Fibroblast of the aortic adventitia (primary cell): ENCODE data around the gene IGF1R. TPM values are rescaled to one million over a fixed set of nuclear protein-coding genes. Genes with fewer than 3 reads are reported as not detected.

ENCODE experiments used
- DNase-seq: peaks from one replicate; pipeline ENCODE4 v3.0.0-alpha.2; 2010; ENCODE audit warnings: low read depth
- H3K4me3 ChIP-seq: 2 replicates; pipeline ENCODE4 v1.5.1; 2011; ENCODE audit warnings: low read depth, mild to moderate bottlenecking, control low read depth, low read length, moderate library complexity
- total RNA-seq: library from RNA; depleted of rRNA; stranded (reverse); fragments of >200 nt; gene quantifications from 2 replicates; pipeline ENCODE4 v1.2.3, GENCODE V29; 2012; ENCODE audit warnings: low replicate concordance
- TF ChIP-seq, protein P1 (sequence below): IDR thresholded peaks from 2 replicates; pipeline ENCODE4 v1.5.1; 2011; ENCODE audit warnings: mild to moderate bottlenecking, low read length, control low read depth, inconsistent platforms; ENCODE audit not compliant: insufficient read depth

Gene IGF1R
- total RNA-seq, 1 donor: 45.6 TPM

DNA sequence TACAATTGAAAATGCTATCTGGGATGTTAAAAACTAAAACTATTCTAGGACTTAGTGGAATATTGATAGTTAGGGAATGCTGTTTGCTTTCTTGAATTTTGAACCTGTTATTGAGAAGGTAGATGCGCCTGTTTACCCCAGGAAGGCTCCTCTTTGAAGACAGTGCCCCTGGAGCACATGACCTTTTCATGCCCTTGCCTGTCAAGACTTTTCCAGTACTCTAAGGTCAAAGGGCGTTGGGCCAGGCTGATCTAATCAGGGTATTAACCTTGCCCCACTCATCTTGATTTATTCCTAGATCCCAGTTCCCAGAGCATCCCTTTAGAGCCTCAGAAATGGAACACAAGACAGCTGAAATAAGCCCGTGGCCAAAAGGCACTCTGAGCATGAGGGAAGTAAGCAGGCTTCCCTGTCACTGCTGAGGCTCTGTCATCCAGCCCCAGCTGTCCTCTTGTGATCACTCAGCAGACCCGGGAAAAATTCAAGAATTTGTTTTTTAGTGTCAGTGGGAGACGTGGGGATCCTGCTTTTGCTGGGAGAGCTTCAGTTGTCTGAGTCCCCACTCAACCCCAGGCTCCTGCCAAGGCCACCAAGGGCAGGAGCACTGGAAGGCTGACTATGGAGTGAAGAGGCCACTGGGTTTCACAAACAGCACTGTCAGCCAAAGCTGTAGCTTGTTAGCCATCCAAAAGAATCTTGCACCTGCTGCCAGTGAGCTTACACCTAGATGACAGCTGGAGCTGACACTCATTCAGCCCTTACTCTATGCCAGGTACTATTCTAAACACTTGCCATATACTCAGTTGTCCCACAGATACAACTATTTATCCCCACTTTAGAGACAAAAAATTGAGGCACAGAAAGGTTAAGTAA is 190.3 kb downstream of the IGF1R start:
- TF ChIP-seq, protein P1, sequence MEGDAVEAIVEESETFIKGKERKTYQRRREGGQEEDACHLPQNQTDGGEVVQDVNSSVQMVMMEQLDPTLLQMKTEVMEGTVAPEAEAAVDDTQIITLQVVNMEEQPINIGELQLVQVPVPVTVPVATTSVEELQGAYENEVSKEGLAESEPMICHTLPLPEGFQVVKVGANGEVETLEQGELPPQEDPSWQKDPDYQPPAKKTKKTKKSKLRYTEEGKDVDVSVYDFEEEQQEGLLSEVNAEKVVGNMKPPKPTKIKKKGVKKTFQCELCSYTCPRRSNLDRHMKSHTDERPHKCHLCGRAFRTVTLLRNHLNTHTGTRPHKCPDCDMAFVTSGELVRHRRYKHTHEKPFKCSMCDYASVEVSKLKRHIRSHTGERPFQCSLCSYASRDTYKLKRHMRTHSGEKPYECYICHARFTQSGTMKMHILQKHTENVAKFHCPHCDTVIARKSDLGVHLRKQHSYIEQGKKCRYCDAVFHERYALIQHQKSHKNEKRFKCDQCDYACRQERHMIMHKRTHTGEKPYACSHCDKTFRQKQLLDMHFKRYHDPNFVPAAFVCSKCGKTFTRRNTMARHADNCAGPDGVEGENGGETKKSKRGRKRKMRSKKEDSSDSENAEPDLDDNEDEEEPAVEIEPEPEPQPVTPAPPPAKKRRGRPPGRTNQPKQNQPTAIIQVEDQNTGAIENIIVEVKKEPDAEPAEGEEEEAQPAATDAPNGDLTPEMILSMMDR: no peak
- DNase-seq: no peak
- no peak overlapping the region for H3K4me3 ChIP-seq

DNA sequence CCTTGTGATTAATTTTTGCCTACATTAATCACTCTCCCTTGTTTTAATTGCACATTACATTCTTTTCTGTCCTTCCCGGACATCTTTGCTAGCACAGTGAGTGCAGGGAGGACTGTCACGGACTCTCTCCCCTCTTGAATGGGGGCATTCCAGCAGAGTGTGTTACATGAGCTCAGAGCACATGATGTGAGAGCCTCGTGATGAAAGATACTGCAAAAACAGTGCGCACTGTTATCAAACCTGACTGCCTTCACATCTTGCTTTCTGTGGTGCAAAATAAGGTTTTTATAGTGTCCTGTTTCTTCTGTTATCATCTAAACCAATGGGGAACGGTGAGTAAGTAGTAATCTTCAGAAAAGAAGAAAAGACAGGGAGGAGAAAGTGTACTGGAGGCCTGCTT is 191.7 kb downstream of the IGF1R start:
- no peak for DNase-seq
- TF ChIP-seq, protein P1: no peak
- H3K4me3 ChIP-seq: no peak overlapping the region

DNA sequence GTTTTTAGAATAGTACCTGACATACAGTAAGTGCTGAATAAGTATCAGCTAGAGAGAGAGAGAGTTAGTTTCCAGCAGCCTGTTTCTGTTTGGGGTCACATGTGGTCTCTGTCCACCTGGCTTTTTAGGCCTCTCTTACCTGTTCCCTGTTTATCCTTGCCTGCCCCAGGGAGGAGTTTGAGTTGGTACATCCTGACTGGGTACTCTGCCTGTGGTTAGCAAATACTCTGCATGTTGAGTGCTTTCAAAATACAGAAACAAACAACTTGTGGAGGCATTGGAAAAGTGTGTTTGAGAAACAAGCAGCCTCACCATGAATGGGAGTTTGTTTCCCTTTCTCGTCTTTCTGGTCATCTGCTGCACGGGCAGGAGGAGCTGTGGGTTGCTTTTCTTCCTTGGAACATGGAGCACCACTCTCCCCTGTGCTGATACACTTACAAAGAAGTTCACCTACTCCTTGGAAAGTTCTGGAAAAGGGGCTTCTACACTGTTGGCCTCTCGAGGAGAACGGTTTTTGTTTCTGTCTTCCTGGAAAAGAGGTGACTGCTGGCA is 193.2 kb downstream of the IGF1R start:
- DNase-seq: no peak
- TF ChIP-seq, protein P1: no peak
- no peak overlapping the region for H3K4me3 ChIP-seq

DNA sequence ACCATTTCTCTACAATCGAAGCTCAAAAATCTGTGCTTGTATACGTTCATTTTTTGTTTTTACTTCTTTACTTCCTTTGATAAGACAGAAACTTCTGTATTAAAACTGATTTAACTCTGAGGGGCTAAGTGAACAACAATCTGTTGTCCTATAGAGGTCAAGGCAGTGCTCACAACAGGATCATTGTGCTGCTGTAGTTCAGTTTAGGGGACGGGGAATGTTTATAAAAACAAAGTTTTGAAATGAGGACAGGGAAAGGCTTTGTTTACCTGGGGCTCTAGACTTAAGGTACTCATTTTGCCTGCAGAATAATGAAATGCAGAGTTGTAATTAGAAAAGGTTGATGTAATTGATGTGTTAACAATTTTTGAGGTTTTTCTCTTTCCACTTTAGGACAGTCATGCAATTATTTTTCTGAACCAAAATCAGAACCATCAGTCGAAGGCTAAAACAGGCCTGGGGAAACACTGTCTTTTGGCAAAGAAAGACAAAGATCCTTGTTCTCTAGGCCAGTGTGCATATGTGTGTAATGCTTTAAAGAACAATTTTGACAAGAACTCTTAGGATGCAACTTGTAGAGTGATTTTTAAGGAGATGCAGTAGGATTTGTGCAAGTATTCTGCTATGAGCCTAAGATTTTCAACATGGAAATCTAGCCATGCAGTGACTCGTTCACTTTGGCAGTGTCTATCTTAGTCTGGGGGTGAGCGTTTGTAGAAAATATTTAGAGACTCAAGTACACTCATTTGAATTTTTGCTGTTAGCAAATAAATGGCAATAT is 194.0 kb downstream of the IGF1R start:
- no peak overlapping the region for H3K4me3 ChIP-seq
- peak; percentile 40 for DNase-seq
- TF ChIP-seq, protein P1: no peak

DNA sequence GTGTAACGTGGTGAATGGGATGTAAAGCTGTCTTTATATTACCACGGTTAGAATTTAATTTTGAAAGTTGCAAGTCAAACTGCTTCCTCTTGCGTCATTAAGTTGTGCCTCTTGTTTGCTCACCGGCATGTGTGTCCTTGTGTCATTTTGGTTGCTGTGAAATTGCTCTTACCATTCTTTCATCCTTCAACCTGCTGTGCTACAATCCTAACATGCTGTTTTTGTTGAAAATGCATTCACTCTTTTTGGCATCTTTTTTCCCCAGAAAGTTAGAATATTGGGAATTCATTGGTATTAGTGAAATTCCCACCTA is 194.6 kb downstream of the IGF1R start:
- DNase-seq: no peak
- H3K4me3 ChIP-seq: no peak overlapping the region
- TF ChIP-seq, protein P1: no peak

DNA sequence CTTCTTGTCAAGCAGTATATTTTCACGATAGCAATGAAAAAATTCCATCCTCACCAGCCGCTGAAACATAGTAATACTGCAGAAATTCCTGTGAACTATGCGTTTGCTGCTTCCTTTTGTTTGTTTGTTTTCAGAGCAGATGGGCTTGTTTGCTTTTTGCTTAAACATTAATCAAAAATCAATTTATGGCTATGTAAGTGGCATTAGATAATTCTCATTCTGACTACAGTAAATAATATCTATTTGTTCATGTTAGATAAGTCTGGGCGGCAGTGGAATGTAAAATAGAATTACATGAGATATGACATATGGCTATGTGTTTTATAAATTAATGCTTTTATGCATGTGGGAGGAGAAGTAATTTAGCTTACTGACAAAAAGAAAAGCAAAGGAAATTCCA is 195.5 kb downstream of the IGF1R start:
- no peak for DNase-seq
- H3K4me3 ChIP-seq: no peak overlapping the region
- TF ChIP-seq, protein P1: no peak
